Nephron (organoid): Measurements from ENCODE around the gene HBA1.

ENCODE experiments used
- H3K27ac Mint-ChIP-seq, 3 experiments: 2 replicates each; pipeline ENCODE4 v1.8.0; 2020; ENCODE audit warnings: mixed read lengths in 3 of 3, mild to moderate bottlenecking in 2 of 3, moderate library complexity in 1 of 3
- H3K27me3 Mint-ChIP-seq: 2 replicates; pipeline ENCODE4 v1.8.0; 2021; ENCODE audit warnings: low read depth, mild to moderate bottlenecking, moderate library complexity, mixed read lengths
- H3K36me3 Mint-ChIP-seq: 2 replicates; pipeline ENCODE4 v1.8.0; 2020; ENCODE audit warnings: low read depth, mixed read lengths
- H3K4me1 Mint-ChIP-seq: 2 replicates; pipeline ENCODE4 v1.8.0; 2020; ENCODE audit warnings: mixed read lengths
- H3K4me3 Mint-ChIP-seq, 3 experiments: 2 replicates each; pipeline ENCODE4 v1.8.0; 2020; ENCODE audit warnings: mild to moderate bottlenecking in 3 of 3, mixed read lengths in 3 of 3, moderate library complexity in 2 of 3
- H3K9me3 Mint-ChIP-seq: 2 replicates; pipeline ENCODE4 v1.8.0; 2020; ENCODE audit warnings: mixed read lengths
- TF ChIP-seq, protein P1 (sequence below), 3 experiments: fragments of 200-600 bp; sonication (generic); IDR thresholded peaks; one replicate each; pipeline ENCODE4 v1.5.0; 2021; ENCODE audit warnings: antibody characterized with exemption in 3 of 3; ENCODE audit not compliant: unreplicated experiment in 3 of 3

Gene HBA1

DNA sequence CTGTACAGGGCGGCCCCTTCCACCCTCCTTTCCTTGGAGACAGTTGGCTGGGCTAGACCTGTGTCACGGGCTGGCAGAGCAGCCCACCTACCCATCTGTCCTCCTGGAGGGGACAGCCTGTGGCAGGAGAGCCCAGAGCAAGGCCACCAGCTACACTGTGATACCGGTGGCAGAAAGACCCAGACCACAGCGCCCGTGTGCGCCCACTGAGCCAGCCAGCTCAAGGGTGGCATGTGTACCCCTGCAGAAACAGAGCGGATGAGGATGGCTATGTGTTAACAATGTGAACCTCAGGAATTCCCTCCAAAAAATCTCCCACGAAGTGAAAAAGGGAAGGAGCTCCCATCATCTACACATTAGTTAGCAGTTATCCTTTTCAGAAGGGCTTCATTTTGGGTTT, 10.8 kb downstream of the HBA1 start:
- H3K36me3 Mint-ChIP-seq = peaks cover 57% of the 10 kb centered on the region
- no peak overlapping the region for H3K27ac Mint-ChIP-seq
- no peak overlapping the region for H3K4me3 Mint-ChIP-seq
- no peaks in the 10 kb centered on the region for H3K4me1 Mint-ChIP-seq
- TF ChIP-seq, protein P1, sequence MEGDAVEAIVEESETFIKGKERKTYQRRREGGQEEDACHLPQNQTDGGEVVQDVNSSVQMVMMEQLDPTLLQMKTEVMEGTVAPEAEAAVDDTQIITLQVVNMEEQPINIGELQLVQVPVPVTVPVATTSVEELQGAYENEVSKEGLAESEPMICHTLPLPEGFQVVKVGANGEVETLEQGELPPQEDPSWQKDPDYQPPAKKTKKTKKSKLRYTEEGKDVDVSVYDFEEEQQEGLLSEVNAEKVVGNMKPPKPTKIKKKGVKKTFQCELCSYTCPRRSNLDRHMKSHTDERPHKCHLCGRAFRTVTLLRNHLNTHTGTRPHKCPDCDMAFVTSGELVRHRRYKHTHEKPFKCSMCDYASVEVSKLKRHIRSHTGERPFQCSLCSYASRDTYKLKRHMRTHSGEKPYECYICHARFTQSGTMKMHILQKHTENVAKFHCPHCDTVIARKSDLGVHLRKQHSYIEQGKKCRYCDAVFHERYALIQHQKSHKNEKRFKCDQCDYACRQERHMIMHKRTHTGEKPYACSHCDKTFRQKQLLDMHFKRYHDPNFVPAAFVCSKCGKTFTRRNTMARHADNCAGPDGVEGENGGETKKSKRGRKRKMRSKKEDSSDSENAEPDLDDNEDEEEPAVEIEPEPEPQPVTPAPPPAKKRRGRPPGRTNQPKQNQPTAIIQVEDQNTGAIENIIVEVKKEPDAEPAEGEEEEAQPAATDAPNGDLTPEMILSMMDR (IDR thresholded peaks at IDR 0.05; ENCODE audit: unreplicated experiment in 3 of 3) = no peak
- no peaks in the 10 kb centered on the region for H3K9me3 Mint-ChIP-seq
- H3K27me3 Mint-ChIP-seq = no peaks in the 10 kb centered on the region

- TF ChIP-seq, protein P1 (IDR thresholded peaks at IDR 0.05; ENCODE audit: unreplicated experiment in 3 of 3) = no peak
- H3K36me3 Mint-ChIP-seq = peaks cover 60% of the 10 kb centered on the region
- H3K27me3 Mint-ChIP-seq = no peaks in the 10 kb centered on the region
- no peak overlapping the region for H3K27ac Mint-ChIP-seq
- no peaks in the 10 kb centered on the region for H3K4me1 Mint-ChIP-seq
- H3K9me3 Mint-ChIP-seq = no peaks in the 10 kb centered on the region
- H3K4me3 Mint-ChIP-seq = no peak overlapping the region
Measured at GRCh38 chr16:188674-189073, 12.2 kb downstream of the HBA1 start.

DNA sequence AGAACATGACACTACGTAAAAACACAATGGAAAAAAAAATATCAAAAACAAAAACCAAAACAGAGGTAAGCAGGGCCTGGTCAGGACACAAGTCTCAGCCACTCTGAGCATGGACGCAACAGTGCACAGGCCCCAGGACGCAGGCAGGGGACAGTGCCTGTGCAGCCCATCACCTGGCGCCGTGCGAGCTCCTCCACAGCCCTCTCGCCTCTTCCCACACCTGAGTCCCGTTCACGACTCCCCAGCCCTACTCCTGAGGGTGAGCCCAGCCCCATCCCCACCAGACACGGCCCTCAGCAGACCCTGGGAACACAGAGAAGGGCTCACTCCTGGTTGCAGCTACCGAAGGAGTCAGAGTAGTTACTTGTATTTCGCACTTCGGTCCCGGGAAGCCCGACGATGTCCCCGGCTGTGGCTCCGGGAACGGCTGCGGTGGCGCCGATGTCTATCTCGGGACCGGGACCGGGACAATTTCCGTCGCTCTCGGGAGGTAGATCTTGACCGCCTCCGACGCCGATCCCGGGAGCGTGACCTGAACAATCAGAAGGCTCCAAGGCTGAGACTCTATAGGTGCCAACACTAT, 13.2 kb downstream of the HBA1 start:
- Mint-ChIP-seq H3K4me1 (no peaks in the 10 kb centered on the region), H3K27ac (no peak overlapping the region), H3K9me3 (no peaks in the 10 kb centered on the region), H3K27me3 (no peaks in the 10 kb centered on the region), H3K36me3 (peaks cover 67% of the 10 kb centered on the region), H3K4me3 (no peak overlapping the region)
- TF ChIP-seq, protein P1 (IDR thresholded peaks at IDR 0.05; ENCODE audit: unreplicated experiment in 3 of 3) = no peak

GRCh38 chr16:191831-192230, 15.4 kb downstream of the HBA1 start:
- TF ChIP-seq, protein P1 (IDR thresholded peaks at IDR 0.05; ENCODE audit: unreplicated experiment in 3 of 3) = no peak
- H3K4me3 Mint-ChIP-seq = no peak overlapping the region
- H3K36me3 Mint-ChIP-seq = peaks cover 74% of the 10 kb centered on the region
- no peaks in the 10 kb centered on the region for H3K4me1 Mint-ChIP-seq
- no peak overlapping the region for H3K27ac Mint-ChIP-seq
- H3K27me3 Mint-ChIP-seq = no peaks in the 10 kb centered on the region
- H3K9me3 Mint-ChIP-seq = no peaks in the 10 kb centered on the region

DNA sequence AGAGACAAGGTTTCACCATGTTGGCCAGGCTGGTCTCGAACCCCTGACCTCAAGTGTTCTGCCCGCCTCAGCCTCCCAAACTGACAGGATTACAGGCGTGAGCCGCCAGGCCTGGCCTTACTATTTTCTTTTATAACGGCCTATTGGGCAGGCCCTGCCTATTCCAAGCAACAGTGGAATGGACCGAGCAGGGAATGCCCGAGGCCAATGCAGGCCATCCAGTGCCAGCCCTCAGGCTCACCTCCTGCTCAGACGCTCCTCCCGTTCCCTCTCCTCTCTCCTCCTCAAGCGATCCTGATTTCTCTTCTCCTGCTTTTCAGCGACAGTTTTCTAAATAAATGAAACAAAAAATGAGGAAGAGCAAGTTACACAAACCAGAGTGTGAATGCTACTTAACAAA, 16.2 kb downstream of the HBA1 start:
- Mint-ChIP-seq H3K4me3 (no peak overlapping the region), H3K4me1 (no peaks in the 10 kb centered on the region), H3K27ac (no peak overlapping the region), H3K36me3 (peaks cover 72% of the 10 kb centered on the region), H3K27me3 (no peaks in the 10 kb centered on the region), H3K9me3 (no peaks in the 10 kb centered on the region)
- TF ChIP-seq, protein P1 (IDR thresholded peaks at IDR 0.05; ENCODE audit: unreplicated experiment in 3 of 3) = no peak

- H3K9me3 Mint-ChIP-seq = no peaks in the 10 kb centered on the region
- H3K27me3 Mint-ChIP-seq = no peaks in the 10 kb centered on the region
- H3K4me3 Mint-ChIP-seq = no peak overlapping the region
- H3K27ac Mint-ChIP-seq = no peak overlapping the region
- TF ChIP-seq, protein P1 (IDR thresholded peaks at IDR 0.05; ENCODE audit: unreplicated experiment in 3 of 3) = no peak
- H3K36me3 Mint-ChIP-seq = peaks cover 77% of the 10 kb centered on the region
- no peaks in the 10 kb centered on the region for H3K4me1 Mint-ChIP-seq
Measured at GRCh38 chr16:193441-193840, 17.0 kb downstream of the HBA1 start.
